ENCODE measurements around the gene OSBPL1A.

OSBPL1A gene

DNA sequence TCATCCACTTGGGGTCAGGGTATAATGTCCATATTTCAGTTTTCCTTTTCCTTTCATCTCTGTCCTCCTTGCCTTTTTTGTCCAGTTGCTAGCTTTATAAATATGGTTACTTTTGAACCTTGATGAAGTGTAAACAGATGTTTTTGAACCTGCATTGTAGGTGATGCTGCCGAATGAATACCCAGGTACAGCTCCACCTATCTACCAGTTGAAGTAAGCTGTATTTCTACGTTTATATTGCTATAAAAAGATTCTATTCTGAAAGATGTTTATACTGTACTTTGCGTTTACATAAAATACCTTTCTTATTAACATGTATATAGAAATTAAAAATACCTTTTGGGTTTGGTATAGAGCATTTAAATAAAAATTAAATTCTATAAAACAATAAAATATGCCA is 31.1 kb upstream of the OSBPL1A start:
- H3K4me3 ChIP-seq (ENCODE audit: low read length) = no peak overlapping the region
- DNase-seq (ENCODE audit: low read depth) = no peak
- TF ChIP-seq, protein P1, sequence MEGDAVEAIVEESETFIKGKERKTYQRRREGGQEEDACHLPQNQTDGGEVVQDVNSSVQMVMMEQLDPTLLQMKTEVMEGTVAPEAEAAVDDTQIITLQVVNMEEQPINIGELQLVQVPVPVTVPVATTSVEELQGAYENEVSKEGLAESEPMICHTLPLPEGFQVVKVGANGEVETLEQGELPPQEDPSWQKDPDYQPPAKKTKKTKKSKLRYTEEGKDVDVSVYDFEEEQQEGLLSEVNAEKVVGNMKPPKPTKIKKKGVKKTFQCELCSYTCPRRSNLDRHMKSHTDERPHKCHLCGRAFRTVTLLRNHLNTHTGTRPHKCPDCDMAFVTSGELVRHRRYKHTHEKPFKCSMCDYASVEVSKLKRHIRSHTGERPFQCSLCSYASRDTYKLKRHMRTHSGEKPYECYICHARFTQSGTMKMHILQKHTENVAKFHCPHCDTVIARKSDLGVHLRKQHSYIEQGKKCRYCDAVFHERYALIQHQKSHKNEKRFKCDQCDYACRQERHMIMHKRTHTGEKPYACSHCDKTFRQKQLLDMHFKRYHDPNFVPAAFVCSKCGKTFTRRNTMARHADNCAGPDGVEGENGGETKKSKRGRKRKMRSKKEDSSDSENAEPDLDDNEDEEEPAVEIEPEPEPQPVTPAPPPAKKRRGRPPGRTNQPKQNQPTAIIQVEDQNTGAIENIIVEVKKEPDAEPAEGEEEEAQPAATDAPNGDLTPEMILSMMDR (conservative IDR thresholded peaks at IDR 0.05; ENCODE audit: low read length) = no peak

DNA sequence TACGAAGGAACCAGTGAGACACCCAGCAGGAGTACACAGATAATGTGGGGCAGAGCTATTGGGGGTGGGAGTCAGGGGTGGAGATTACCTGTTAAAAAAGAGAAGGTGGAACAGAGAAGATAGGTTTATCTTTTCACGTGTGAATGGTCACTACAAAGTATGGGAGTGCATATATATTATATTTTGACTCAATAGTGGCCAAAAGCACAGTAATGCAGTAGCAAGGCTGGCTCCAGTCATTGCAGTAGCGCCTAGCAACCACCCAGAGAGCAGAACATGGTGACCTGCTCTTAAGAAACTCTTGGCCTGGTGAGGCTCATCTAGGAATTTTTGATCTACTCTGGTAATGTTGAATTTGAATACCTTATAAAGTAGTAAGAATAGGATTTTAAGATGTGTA is 29.9 kb upstream of the OSBPL1A start:
- DNase-seq (ENCODE audit: low read depth) = peak; percentile 15
- H3K4me3 ChIP-seq (ENCODE audit: low read length) = peak overlapping the region; percentile 74
- TF ChIP-seq, protein P1 (conservative IDR thresholded peaks at IDR 0.05; ENCODE audit: low read length) = no peak

DNA sequence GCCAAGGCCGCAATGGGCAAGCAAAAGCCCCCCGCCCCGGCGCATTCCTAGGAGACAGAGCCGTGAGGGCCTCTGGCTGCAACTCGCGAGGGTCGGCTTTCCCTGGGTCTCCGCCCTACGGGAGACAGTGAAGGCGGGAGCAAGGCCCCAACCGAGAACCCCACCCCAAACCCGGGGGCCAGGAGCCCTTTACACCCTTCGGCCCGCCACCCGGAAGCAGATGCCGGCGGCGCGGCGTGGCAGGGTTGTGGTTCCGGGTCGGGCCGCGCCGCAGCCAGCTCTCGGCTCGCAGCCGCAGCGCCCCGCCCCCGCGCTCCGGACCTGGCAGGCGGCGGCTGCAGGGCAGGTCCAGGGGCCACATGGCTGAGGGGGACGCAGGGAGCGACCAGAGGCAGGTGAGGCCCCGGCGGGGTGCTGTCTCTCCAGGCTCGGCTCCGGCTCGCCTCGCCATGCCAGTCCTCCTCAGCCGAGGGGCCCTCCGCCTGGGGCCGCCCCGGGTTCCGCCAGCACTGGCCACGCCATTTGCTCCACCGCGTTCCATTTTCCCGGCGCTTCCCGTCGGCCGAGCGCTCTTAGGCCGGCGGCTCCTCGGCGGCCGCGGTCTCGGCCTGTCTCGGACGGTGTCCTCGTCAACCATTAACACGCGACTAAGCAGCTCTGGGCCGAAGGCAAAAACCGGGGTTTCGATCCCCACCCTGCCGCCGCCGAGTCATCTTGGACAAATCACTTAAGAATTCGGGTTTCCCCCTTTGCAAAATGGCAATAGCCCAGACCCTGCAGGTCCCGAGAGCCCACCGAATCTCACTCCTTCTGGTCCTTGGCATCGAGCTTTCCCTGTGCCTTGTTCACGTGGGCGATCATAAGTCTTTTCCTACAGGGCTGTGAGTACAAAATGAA is 29.0 kb upstream of the OSBPL1A start, which contains the start of gene IMPACT:
TSS of gene IMPACT (plus strand) at position 273 of the 897 bp plus-strand sequence. CDS start at position 360, 87 bp downstream.
- TF ChIP-seq, protein P1 (conservative IDR thresholded peaks at IDR 0.05; ENCODE audit: low read length) = no peak
- peak within 1 kb of the TSS; percentile 74 for H3K4me3 ChIP-seq (ENCODE audit: low read length)
- DNase-seq (ENCODE audit: low read depth) = peak; percentile 80

DNA sequence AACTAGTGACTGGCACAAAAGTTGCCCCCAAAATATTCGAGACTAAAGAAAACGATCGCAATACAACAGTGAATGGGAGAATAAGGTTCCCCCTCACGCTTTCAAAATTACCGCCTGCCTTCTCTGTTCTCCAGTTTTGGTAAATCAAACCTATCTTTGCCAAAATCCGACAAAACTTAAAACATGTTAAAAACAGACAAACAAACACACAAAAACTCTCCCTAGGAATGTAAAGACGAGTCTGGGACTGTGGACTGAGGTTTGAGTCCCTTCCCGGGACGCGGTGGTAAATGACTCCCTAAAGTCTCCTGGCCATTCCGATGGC is 28.4 kb upstream of the OSBPL1A start:
- TF ChIP-seq, protein P1 (conservative IDR thresholded peaks at IDR 0.05; ENCODE audit: low read length) = no peak
- peak overlapping the region; percentile 74 for H3K4me3 ChIP-seq (ENCODE audit: low read length)
- no peak for DNase-seq (ENCODE audit: low read depth)

DNA sequence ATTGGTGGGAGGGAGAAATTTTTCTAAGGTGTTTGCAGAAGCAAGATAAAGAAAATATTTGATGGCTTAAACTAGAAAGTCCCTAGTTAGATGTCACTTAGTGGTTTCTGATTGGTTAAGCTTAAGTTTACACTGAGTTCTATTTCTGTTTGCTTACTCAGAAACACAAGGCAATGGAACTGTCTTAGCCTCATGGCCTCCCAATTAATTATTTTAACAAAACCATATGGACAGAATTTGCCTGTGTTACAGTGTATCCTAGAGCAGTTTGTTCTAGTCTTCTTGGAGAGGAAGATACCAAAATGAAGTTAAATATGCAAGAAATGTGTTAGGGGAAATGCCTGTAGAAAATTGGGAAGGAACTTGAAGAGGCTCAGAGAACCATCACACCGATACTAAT is 24.2 kb upstream of the OSBPL1A start:
- no peak for DNase-seq (ENCODE audit: low read depth)
- no peak overlapping the region for H3K4me3 ChIP-seq (ENCODE audit: low read length)
- TF ChIP-seq, protein P1 (conservative IDR thresholded peaks at IDR 0.05; ENCODE audit: low read length) = no peak

DNA sequence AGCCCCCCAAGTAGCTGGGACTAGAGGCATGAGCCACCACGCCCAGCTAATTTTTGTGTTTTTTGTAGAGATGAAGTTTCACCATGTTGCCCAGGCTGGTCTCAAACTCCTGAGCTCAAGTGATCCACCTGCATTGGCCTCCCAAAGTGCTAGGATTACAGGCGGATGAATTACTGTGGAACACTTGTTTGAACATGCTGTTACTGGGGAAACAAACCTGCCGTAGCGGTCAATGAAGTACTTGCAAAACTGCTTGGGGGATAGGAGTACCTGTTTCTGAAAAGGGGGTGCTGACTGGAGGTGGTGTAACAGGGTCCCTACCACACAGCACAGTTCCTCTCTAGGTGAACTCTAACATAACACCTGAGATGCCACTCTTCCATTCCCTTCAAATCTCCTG is 22.9 kb upstream of the OSBPL1A start:
- TF ChIP-seq, protein P1 (conservative IDR thresholded peaks at IDR 0.05; ENCODE audit: low read length) = no peak
- no peak for DNase-seq (ENCODE audit: low read depth)
- no peak overlapping the region for H3K4me3 ChIP-seq (ENCODE audit: low read length)

DNA sequence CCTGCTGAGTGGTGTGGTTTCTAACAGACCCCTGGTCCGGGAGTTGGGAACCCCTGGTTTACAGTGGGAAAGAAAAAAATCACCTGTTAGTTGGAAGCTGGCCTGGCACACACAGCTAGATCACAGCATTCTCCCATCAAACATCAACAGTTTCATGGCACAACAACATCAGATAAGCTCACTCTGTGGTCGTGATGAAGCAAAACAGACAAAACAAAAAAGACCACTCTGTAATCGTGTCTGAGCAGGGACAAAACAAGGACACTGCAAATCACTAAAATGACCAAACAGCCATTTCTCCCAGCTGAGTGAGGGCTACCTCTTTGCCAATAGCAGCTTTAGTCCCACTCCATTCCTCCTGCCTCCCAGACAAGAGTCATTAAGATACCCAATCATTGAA is 19.9 kb upstream of the OSBPL1A start:
- TF ChIP-seq, protein P1 (conservative IDR thresholded peaks at IDR 0.05; ENCODE audit: low read length) = no peak
- H3K4me3 ChIP-seq (ENCODE audit: low read length) = no peak overlapping the region
- no peak for DNase-seq (ENCODE audit: low read depth)

Measured in AG10803 (cell line).